ENCODE data around the gene PKNOX2.

The PKNOX2 gene

DNA sequence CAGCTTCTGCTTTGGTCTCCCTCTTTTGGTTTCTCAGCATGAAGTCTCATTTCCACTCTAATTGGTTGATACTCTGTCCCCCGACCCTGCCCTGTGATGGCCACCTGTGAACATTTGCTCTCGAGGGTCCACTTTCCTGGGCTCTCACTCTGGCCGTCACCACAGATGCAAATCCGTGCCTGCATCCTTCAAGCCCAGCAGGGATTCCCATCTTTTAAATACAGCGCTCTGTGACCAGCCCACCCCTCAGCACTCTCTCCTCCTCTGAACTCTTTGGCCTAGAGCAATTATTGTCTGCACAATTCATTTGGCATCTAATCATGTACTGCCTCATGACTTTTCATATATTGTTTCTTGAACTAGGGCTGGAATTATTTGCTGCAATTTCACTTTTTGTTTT lies 26.0 kb downstream of the PKNOX2 start:
- Mint-ChIP-seq H3K4me1 (ENCODE audit: low read depth) (no peaks in the 10 kb centered on the region), H3K4me3 (no peak overlapping the region), H3K9me3 (no peaks in the 10 kb centered on the region), H3K36me3 (ENCODE audit: low read depth) (no peaks in the 10 kb centered on the region), H3K27me3 (peaks cover 45% of the 10 kb centered on the region), H3K27ac (no peak overlapping the region)
- intact Hi-C loops (cut with micrococcal nuclease): no loop called here

DNA sequence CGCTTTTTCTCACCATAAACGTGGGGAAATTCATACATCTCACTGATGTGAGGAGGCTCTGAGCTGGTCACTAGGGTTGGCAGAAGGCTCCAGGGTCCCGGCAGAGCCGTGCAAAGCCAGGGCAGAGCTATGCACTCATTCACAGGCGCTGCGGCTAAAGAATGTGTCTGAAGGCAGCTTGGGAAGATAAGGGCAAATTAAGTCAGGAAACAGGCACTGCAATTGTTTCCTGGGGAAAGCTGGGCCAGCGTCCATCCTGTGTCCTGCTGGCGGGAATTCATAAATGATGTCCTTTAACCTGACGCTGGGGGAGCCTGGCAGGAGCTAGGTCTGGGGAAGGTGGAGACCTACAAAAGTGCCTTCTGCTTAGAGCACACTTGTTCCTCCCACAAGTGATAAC lies 27.6 kb downstream of the PKNOX2 start:
- intact Hi-C loops (cut with micrococcal nuclease): no loop called here
- H3K27me3 Mint-ChIP-seq: peaks cover 40% of the 10 kb centered on the region
- no peaks in the 10 kb centered on the region for H3K36me3 Mint-ChIP-seq (ENCODE audit: low read depth)

DNA sequence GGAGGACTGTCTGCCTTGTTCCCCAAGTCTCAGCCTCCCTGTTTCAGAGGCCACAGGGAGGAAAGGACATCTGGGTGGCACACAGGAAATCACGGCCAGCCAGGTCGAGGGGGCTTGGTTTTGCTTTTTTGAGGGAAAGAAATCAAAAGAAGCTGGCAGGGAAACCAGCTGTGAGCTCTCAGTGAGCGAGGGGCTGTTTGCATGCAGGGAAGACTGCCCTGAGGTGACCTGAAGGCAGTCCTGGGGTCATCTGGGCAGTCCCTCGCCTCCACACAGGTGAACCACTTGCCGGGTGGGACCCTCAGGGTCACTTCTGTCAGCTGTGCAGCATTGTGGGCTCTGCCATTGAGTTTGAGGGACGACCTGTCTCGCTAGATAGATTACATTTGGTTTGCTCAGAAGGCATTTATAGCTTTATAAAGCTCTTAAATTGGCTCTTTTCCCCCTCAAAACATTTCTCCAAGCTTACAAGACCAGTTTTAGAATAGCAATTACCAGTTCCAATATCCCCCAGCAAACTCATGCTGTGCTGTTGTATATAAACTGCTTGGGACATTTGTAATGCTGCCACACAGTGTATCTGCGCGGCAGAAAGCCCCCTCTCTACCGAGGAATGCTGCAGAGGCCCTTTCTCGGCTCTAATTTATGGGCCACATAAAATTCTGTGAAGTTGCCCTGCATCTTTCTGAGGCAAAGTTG lies 28.3 kb downstream of the PKNOX2 start:
- Mint-ChIP-seq H3K27me3 (peaks cover 42% of the 10 kb centered on the region), H3K27ac (no peak overlapping the region), H3K36me3 (ENCODE audit: low read depth) (no peaks in the 10 kb centered on the region), H3K9me3 (no peaks in the 10 kb centered on the region), H3K4me1 (ENCODE audit: low read depth) (no peaks in the 10 kb centered on the region), H3K4me3 (no peak overlapping the region)
- intact Hi-C loops (cut with micrococcal nuclease): no loop called here

More for the DNA sequence above, 27.6 kb downstream of the PKNOX2 start:
- no peak overlapping the region for H3K27ac Mint-ChIP-seq
- no peaks in the 10 kb centered on the region for H3K9me3 Mint-ChIP-seq
- H3K4me3 Mint-ChIP-seq: no peak overlapping the region
- H3K4me1 Mint-ChIP-seq (ENCODE audit: low read depth): no peaks in the 10 kb centered on the region

DNA sequence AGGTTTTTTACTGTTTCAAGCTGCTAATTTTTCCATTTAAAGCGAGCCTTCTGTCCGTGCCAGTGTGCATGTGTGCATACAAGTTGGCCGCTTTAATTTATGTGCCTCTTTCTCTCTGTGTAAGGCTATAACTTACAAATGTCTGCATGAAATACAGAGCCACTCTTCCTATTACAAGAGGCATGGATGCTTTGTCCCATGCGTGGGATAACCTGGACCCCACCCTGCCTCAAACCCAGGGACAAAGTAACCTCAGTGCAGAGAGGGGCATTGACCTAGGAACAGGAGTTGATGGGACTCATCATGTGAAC lies 28.8 kb downstream of the PKNOX2 start:
- no peaks in the 10 kb centered on the region for H3K9me3 Mint-ChIP-seq
- intact Hi-C loops (cut with micrococcal nuclease): no loop called here
- no peak overlapping the region for H3K27ac Mint-ChIP-seq
- no peaks in the 10 kb centered on the region for H3K36me3 Mint-ChIP-seq (ENCODE audit: low read depth)
- peaks cover 38% of the 10 kb centered on the region for H3K27me3 Mint-ChIP-seq
- no peak overlapping the region for H3K4me3 Mint-ChIP-seq
- H3K4me1 Mint-ChIP-seq (ENCODE audit: low read depth): no peaks in the 10 kb centered on the region

DNA sequence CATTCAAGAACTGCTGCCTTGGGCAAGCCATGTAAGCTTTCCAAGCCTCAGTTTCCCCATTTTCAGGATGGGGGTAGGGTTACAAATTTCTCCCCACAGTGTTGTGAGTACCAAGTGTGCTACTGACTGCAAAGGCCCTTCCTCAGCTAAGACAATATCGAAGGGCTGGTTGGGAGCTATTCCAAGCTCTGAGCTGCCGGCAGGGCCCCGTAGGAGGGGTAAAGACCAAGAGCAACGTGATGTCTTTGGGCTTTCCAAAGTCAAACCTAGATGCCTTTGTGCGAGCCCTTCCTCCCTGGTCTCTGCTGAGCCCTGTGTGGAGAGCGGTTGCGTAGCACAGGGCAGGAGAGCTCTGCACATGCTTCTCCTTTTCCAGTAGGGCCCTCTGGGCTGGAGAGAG lies 29.3 kb downstream of the PKNOX2 start:
- Mint-ChIP-seq H3K9me3 (no peaks in the 10 kb centered on the region), H3K36me3 (ENCODE audit: low read depth) (no peaks in the 10 kb centered on the region), H3K4me3 (no peak overlapping the region), H3K4me1 (ENCODE audit: low read depth) (no peaks in the 10 kb centered on the region), H3K27me3 (peaks cover 39% of the 10 kb centered on the region), H3K27ac (no peak overlapping the region)
- intact Hi-C loops (cut with micrococcal nuclease): no loop called here

DNA sequence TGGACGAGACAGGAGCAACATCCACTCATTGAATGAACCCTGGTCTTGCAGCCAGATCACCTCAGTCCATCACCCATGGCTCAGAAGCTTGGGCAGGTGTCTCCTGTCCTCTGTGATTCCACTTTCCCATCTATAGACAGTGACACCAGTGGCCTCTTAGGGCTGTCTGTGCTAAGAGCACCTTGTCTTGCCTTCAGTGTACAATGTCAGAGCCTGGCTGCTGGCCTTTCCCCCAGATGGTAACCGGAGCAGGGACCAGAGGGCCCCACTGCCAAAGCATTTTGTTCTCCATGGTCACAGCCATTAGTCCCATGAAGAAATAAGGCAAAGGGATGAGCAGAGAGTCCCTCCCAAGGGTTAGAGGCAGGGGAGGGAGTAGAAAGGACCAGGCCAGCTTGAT lies 35.4 kb downstream of the PKNOX2 start:
- no peaks in the 10 kb centered on the region for H3K9me3 Mint-ChIP-seq
- no peak overlapping the region for H3K4me3 Mint-ChIP-seq
- intact Hi-C loops (cut with micrococcal nuclease): no loop called here
- peaks cover 10% of the 10 kb centered on the region for H3K27me3 Mint-ChIP-seq
- no peaks in the 10 kb centered on the region for H3K4me1 Mint-ChIP-seq (ENCODE audit: low read depth)
- no peaks in the 10 kb centered on the region for H3K36me3 Mint-ChIP-seq (ENCODE audit: low read depth)
- H3K27ac Mint-ChIP-seq: no peak overlapping the region

DNA sequence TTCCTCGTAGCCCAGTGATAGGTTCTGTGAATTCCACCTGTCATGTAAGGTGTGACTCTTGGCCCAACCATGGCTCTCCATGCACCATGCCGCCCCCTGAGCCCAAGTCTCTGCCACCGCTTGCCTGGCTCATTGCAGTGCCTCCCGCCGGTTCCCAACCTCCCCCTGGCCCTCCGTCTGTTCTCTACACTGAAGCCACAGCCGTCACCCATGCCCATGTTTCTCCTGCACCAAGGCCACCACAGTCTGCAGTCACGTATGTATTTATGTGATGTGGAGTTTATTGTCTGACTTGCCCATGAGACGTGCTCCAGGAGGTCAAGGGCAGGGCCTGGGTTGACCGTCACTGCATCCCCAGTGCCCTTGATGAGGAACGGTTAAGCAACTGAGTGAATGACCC lies 35.9 kb downstream of the PKNOX2 start:
- H3K27ac Mint-ChIP-seq: no peak overlapping the region
- intact Hi-C loops (cut with micrococcal nuclease): no loop called here
- H3K9me3 Mint-ChIP-seq: no peaks in the 10 kb centered on the region
- no peaks in the 10 kb centered on the region for H3K4me1 Mint-ChIP-seq (ENCODE audit: low read depth)
- H3K36me3 Mint-ChIP-seq (ENCODE audit: low read depth): no peaks in the 10 kb centered on the region
- H3K27me3 Mint-ChIP-seq: peaks cover 8% of the 10 kb centered on the region
- H3K4me3 Mint-ChIP-seq: no peak overlapping the region

DNA sequence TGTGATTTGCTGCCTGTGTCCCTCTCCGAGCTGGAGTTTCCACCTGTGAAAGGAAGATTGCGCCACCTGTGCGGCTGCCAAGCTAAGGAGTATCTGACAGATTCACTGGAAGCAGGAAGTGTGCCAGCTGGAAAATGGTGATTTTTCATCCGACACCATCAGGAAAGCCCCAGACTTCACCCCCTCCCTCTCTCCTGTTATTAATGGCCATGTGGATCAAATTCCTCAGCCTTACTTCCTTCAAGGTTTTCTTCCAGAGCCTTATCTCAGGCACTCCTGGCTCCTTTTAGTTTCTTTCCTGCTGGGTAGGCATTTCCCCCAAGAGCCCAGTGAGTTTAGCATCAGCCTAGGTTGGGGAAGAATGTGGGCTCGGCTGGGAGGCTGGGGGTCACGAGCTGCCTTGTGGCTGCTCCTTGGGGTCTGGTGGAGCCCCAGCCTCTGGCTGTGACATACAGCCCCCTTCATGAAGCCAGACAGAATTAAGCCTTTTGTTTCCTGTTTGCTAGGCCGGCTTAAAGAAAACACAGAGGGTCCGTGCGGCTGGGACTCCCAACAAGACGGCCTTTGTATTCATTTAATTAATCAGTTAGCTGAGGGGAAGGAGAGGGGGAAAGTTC lies 37.1 kb downstream of the PKNOX2 start:
- no peaks in the 10 kb centered on the region for H3K4me1 Mint-ChIP-seq (ENCODE audit: low read depth)
- H3K27me3 Mint-ChIP-seq: peaks cover 13% of the 10 kb centered on the region
- intact Hi-C loops (cut with micrococcal nuclease): no loop called here
- H3K36me3 Mint-ChIP-seq (ENCODE audit: low read depth): no peaks in the 10 kb centered on the region
- no peaks in the 10 kb centered on the region for H3K9me3 Mint-ChIP-seq
- H3K4me3 Mint-ChIP-seq: no peak overlapping the region
- no peak overlapping the region for H3K27ac Mint-ChIP-seq

DNA sequence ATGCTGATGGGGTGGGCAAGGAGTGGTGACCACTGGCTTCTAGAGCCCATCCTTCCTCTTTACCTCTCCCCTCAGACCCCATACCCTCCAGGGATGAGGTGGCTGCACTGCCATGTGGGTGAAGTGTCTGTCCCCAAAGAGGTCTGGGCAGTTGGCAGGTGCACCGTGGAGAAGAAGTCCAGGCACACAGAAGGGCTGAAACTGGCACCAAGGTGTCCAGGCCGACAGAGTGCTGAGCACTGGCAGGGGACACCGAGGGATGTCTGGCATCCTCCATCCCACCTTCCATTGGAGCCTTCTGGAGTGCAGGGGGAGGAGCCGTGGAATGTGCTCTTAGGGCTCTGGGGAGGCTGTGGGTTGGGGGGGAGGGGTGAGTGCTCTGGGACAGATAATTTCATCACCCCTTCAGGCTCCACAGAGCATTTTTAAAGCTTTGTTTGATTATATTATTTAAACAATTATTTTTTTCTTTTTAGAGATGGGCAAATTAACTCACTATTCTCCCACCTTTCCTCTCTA lies 37.9 kb downstream of the PKNOX2 start:
- Mint-ChIP-seq H3K9me3 (no peaks in the 10 kb centered on the region), H3K36me3 (ENCODE audit: low read depth) (no peaks in the 10 kb centered on the region), H3K4me1 (ENCODE audit: low read depth) (no peaks in the 10 kb centered on the region), H3K27ac (no peak overlapping the region), H3K27me3 (peaks cover 15% of the 10 kb centered on the region), H3K4me3 (no peak overlapping the region)
- intact Hi-C loops (cut with micrococcal nuclease): no loop called here

DNA sequence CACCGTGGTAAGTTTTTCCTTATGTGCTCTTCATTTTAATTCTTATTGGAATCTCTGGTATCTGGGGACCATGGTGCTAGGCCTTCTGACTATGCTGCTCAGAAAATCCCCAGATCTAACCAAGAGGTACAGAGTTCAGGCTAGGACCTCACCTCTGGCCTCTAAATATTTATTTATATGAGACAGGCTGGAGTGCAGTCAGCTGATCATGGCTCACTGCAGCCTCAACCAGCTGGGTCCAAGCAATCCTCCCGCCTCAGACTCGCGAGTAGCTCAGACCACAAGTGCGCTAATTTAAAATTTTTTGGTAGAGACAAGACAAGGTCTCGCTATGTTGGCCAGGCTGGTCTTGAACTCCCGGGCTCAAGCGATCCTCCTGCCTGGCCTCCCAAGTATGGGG lies 38.4 kb downstream of the PKNOX2 start:
- peaks cover 12% of the 10 kb centered on the region for H3K27me3 Mint-ChIP-seq

DNA sequence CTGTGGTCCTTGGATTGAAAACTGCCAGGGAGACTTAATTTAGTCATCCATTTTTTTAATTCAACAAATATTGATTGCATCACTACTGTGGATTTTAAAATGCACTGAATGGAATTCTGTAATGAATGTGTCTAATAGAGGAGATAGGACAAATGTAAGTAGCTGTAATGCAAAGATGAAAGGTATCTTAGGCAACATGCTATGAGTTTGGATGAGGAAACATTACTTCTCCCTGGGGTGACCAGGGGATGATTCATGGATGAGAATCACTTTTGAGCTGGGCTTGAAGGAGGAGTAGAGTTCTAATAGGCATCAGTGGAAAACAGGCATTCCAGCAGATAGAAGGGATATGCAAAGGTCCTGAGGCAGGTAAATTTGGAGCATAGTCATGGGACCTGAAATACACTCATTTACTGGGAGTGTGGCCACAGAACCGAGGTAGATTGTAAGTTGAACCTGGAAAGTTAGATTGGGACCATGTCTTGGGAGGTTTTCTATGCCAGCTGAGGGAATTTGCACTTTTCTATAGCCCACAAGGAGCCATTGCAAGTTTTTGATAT lies 43.4 kb downstream of the PKNOX2 start:
- Mint-ChIP-seq H3K4me3 (no peak overlapping the region), H3K36me3 (ENCODE audit: low read depth) (no peaks in the 10 kb centered on the region), H3K27me3 (peaks cover 9% of the 10 kb centered on the region), H3K9me3 (no peaks in the 10 kb centered on the region), H3K4me1 (ENCODE audit: low read depth) (no peaks in the 10 kb centered on the region), H3K27ac (no peak overlapping the region)
- intact Hi-C loops (cut with micrococcal nuclease): no loop called here

More for the DNA sequence above, 38.4 kb downstream of the PKNOX2 start:
- Mint-ChIP-seq H3K4me1 (ENCODE audit: low read depth) (no peaks in the 10 kb centered on the region), H3K9me3 (no peaks in the 10 kb centered on the region), H3K36me3 (ENCODE audit: low read depth) (no peaks in the 10 kb centered on the region), H3K27ac (no peak overlapping the region), H3K4me3 (no peak overlapping the region)
- intact Hi-C loops (cut with micrococcal nuclease): no loop called here

DNA sequence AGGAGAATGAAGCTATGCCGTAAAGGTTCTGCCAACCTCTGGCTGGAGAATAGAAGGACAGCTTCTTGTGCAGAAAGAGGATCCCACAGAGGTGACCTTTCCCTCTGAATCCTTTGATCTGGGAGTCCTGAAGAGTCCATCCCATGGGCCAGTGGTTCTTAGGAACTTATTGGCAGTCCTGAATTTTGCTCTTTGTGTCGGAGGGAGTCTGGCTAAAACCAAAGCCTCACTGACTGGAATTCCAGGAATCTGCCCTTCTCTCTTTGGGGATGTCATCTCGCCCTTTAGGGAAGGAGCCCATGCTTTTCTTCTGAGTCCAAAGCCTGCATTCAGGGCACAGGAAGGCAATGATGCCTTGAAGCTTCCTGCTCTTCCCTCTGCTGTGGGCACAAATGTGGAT lies 45.5 kb downstream of the PKNOX2 start:
- no peaks in the 10 kb centered on the region for H3K36me3 Mint-ChIP-seq (ENCODE audit: low read depth)
- H3K4me3 Mint-ChIP-seq: no peak overlapping the region
- H3K27ac Mint-ChIP-seq: no peak overlapping the region
- no peaks in the 10 kb centered on the region for H3K4me1 Mint-ChIP-seq (ENCODE audit: low read depth)
- H3K9me3 Mint-ChIP-seq: no peaks in the 10 kb centered on the region
- intact Hi-C loops (cut with micrococcal nuclease): no loop called here
- peaks cover 18% of the 10 kb centered on the region for H3K27me3 Mint-ChIP-seq

DNA sequence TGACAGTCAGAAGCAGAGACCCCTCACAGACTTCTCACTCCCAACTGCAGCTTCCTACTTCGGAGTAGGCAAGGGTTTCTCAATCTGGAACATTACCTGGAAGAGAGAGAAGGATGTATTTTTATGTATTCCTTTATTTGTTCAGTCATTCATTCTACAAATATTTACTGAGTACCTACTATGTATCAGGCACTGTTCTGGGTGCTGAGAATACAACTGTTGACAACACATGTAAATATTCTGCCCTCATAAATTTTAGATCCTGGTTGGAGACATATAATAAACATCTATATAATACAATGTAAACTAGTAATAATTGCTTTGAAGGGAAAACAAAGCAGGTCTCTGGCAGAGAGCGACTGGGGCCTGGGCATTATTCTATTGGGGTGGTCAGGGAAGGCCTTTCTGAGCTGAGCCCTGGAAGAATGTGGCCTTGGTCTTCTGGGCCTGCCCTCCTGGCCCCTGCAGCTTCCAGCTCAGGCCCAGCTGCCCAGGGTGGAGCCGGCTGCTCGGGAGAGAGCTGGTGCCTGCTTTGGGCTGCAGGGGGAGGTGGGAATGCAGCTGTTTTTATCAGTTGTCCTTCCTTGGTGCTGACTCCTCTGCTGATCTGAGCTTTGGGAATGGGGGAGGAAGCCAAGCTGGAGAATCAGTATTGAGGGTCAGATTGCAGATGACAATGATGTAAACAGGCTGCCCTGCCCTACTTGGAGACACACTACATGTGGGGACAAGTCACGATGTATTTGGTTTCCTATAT lies 46.8 kb downstream of the PKNOX2 start:
- Mint-ChIP-seq H3K4me1 (ENCODE audit: low read depth) (no peaks in the 10 kb centered on the region), H3K36me3 (ENCODE audit: low read depth) (no peaks in the 10 kb centered on the region), H3K9me3 (no peaks in the 10 kb centered on the region), H3K27me3 (peaks cover 13% of the 10 kb centered on the region), H3K27ac (no peak overlapping the region), H3K4me3 (no peak overlapping the region)
- intact Hi-C loops (cut with micrococcal nuclease): no loop called here

DNA sequence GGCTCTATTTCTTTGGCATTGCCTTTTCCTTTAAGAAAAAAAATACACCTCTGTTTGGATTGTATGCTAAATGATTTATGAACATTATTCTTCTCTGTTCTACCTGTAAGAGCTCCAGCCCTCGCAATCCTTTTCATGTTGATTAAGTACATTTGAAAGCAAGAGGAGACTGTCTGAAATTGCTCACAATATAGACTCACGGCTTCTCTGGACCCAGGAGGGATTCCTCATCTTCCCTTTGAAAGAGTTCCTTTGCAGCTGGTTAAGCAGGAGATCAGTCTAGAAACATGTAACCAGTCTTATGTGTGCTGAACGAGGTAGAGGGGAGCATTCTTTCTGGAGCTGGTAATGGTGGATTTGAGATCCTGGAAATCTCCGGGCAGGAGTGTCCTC lies 47.4 kb downstream of the PKNOX2 start:
- intact Hi-C loops (cut with micrococcal nuclease): no loop called here
- Mint-ChIP-seq H3K4me3 (no peak overlapping the region), H3K36me3 (ENCODE audit: low read depth) (no peaks in the 10 kb centered on the region), H3K9me3 (no peaks in the 10 kb centered on the region), H3K27ac (no peak overlapping the region), H3K4me1 (ENCODE audit: low read depth) (no peaks in the 10 kb centered on the region), H3K27me3 (peaks cover 11% of the 10 kb centered on the region)

Measured in dendritic cell treated with granulocyte-macrophage colony-stimulating factor and Interleukin-4, amounts not matched to agents 40 ng/mL and 50 ng/mL, for 4 days (primary cell).